Liver (tissue), 3 donors: Measurements from ENCODE around the gene GJB2.

ENCODE experiments used
- ATF3 ChIP-seq: IDR thresholded peaks from 2 replicates; pipeline ENCODE4 v1.6.1; 2016; ENCODE audit warnings: antibody characterized with exemption
- CTCF ChIP-seq: fragments of 150-350 bp; IDR thresholded peaks from 2 replicates; pipeline ENCODE4 v1.5.1; 2017; ENCODE audit warnings: improper control_type of control experiment, low read depth, low read length; ENCODE audit not compliant: missing input control
- HNF4A ChIP-seq, 2 donors: conservative IDR thresholded peaks; 2 replicates each; pipeline ENCODE4 v1.6.1; 2016; ENCODE audit warnings: antibody characterized with exemption in 2 of 2, mild to moderate bottlenecking in 2 of 2
- RAD21 ChIP-seq, 2 donors: IDR thresholded peaks; 2 replicates each; pipeline ENCODE4 v1.6.1; 2016; ENCODE audit warnings: antibody characterized with exemption in 2 of 2, mild to moderate bottlenecking in 2 of 2
- TAF1 ChIP-seq: conservative IDR thresholded peaks from 2 replicates; pipeline ENCODE4 v1.6.1; 2016; ENCODE audit warnings: antibody characterized with exemption, mild to moderate bottlenecking
- ZBTB33 ChIP-seq: IDR thresholded peaks from 2 replicates; pipeline ENCODE4 v1.6.1; 2016; ENCODE audit warnings: antibody characterized with exemption
- donor health status: healthy.
- donor health status: healthy.

- no peak for TF ChIP-seq CTCF
- no peak for TF ChIP-seq ATF3
- no peak for TF ChIP-seq ZBTB33
- no peak for TF ChIP-seq RAD21 (IDR thresholded peaks at IDR 0.05)
- TF ChIP-seq HNF4A (conservative IDR thresholded peaks at IDR 0.05), result no peak
- TF ChIP-seq TAF1, result no peak
These were observed 29.8 kb upstream of the GJB2 start for GRCh38 chr13:20222553-20222952.
